HG02870 (cell line): ENCODE measurements around the gene FOXP1.
A peak's percentile ranks its signal among the peaks of the same experiment; 100 is the strongest.

Experiments used
- ATAC-seq: cut with Tn5 transposase; IDR thresholded peaks from one replicate; pipeline ENCODE4 v1.9.1; 2021; ENCODE audit warnings: mild to moderate bottlenecking, moderate library complexity; ENCODE audit not compliant: unreplicated experiment

Gene FOXP1

GRCh38 chr3:71384837-71385716, 198.5 kb downstream of the FOXP1 start:
- no peak for ATAC-seq

GRCh38 chr3:71384388-71384787, 199.1 kb downstream of the FOXP1 start:
- ATAC-seq, result no peak

GRCh38 chr3:71380096-71380495, 203.4 kb downstream of the FOXP1 start:
- no peak for ATAC-seq

- ATAC-seq, result no peak
These were observed 205.0 kb downstream of the FOXP1 start for GRCh38 chr3:71378509-71378908.

GRCh38 chr3:71376911-71377310, 206.6 kb downstream of the FOXP1 start:
- ATAC-seq, result no peak

GRCh38 chr3:71376503-71376902, 207.0 kb downstream of the FOXP1 start:
- ATAC-seq, result no peak

GRCh38 chr3:71374582-71374981, 208.9 kb downstream of the FOXP1 start:
- ATAC-seq, result no peak

GRCh38 chr3:71372911-71373637, 210.5 kb downstream of the FOXP1 start:
- ATAC-seq, result no peak

- no peak for ATAC-seq
These were observed 211.2 kb downstream of the FOXP1 start for GRCh38 chr3:71372241-71372768.

- ATAC-seq, result no peak
These were observed 212.2 kb downstream of the FOXP1 start for GRCh38 chr3:71371282-71371681.

- no peak for ATAC-seq
These were observed 213.1 kb downstream of the FOXP1 start for GRCh38 chr3:71370467-71370866.

- ATAC-seq, result no peak
These were observed 213.7 kb downstream of the FOXP1 start for GRCh38 chr3:71369701-71370391.

GRCh38 chr3:71366988-71367604, 216.4 kb downstream of the FOXP1 start:
- ATAC-seq, result no peak

- no peak for ATAC-seq
These were observed 222.1 kb downstream of the FOXP1 start for GRCh38 chr3:71361334-71361890.

- peak; percentile 85 for ATAC-seq
These were observed 222.8 kb downstream of the FOXP1 start for GRCh38 chr3:71360764-71361163.

GRCh38 chr3:71360180-71360579, 223.3 kb downstream of the FOXP1 start:
- peak; percentile 35 for ATAC-seq

- peak; percentile 38 for ATAC-seq
These were observed 225.3 kb downstream of the FOXP1 start for GRCh38 chr3:71358243-71358642.

- no peak for ATAC-seq
These were observed 227.3 kb downstream of the FOXP1 start for GRCh38 chr3:71356265-71356664.

- no peak for ATAC-seq
These were observed 227.7 kb downstream of the FOXP1 start for GRCh38 chr3:71355862-71356261.

GRCh38 chr3:71355037-71355436, 228.5 kb downstream of the FOXP1 start:
- ATAC-seq, result no peak
